Measurements from ENCODE around the gene DPP6.

The DPP6 gene

GRCh38 chr7:154767142-154767541, 714.9 kb downstream of the DPP6 start:
- Histone ChIP-seq H3K4me3 (ENCODE audit: low read depth, low read length) (no peak overlapping the region), H3K9me3 (ENCODE audit: severe bottlenecking) (no peaks in the 10 kb centered on the region)
- no peak for TF ChIP-seq CTCF (IDR thresholded peaks at IDR 0.05; ENCODE audit: low read depth, low read length)

GRCh38 chr7:154767821-154768415, 715.7 kb downstream of the DPP6 start:
- H3K4me3 ChIP-seq (ENCODE audit: low read depth, low read length), result no peak overlapping the region
- no peaks in the 10 kb centered on the region for H3K9me3 ChIP-seq (ENCODE audit: severe bottlenecking)
- peaks cover 91% of the 10 kb centered on the region for H3K27me3 ChIP-seq (ENCODE audit: insufficient read depth, low read depth, severe bottlenecking)
- no peak overlapping the region for H3K27ac ChIP-seq
- H3K36me3 ChIP-seq, result no peaks in the 10 kb centered on the region
- DNase-seq, result no peak
- TF ChIP-seq CTCF (IDR thresholded peaks at IDR 0.05; ENCODE audit: low read depth, low read length), result no peak

More at GRCh38 chr7:154767142-154767541, 714.9 kb downstream of the DPP6 start:
- H3K27me3 ChIP-seq (ENCODE audit: insufficient read depth, low read depth, severe bottlenecking), result peaks cover 94% of the 10 kb centered on the region
- no peak for DNase-seq
- no peak overlapping the region for H3K27ac ChIP-seq
- H3K36me3 ChIP-seq, result no peaks in the 10 kb centered on the region

GRCh38 chr7:154769001-154769400, 716.8 kb downstream of the DPP6 start:
- peaks cover 90% of the 10 kb centered on the region for H3K27me3 ChIP-seq (ENCODE audit: insufficient read depth, low read depth, severe bottlenecking)
- TF ChIP-seq CTCF (IDR thresholded peaks at IDR 0.05; ENCODE audit: low read depth, low read length), result no peak
- no peak overlapping the region for H3K4me3 ChIP-seq (ENCODE audit: low read depth, low read length)
- H3K27ac ChIP-seq, result no peak overlapping the region
- H3K36me3 ChIP-seq, result no peaks in the 10 kb centered on the region
- H3K9me3 ChIP-seq (ENCODE audit: severe bottlenecking), result no peaks in the 10 kb centered on the region
- DNase-seq, result no peak

GRCh38 chr7:154769527-154769926, 717.3 kb downstream of the DPP6 start:
- Histone ChIP-seq H3K27me3 (ENCODE audit: insufficient read depth, low read depth, severe bottlenecking) (peaks cover 91% of the 10 kb centered on the region), H3K4me3 (ENCODE audit: low read depth, low read length) (no peak overlapping the region), H3K36me3 (no peaks in the 10 kb centered on the region), H3K27ac (no peak overlapping the region), H3K9me3 (ENCODE audit: severe bottlenecking) (no peaks in the 10 kb centered on the region)
- no peak for TF ChIP-seq CTCF (IDR thresholded peaks at IDR 0.05; ENCODE audit: low read depth, low read length)
- no peak for DNase-seq

- no peak for DNase-seq
- no peak for TF ChIP-seq CTCF (IDR thresholded peaks at IDR 0.05; ENCODE audit: low read depth, low read length)
- Histone ChIP-seq H3K36me3 (no peaks in the 10 kb centered on the region), H3K27ac (no peak overlapping the region), H3K4me3 (ENCODE audit: low read depth, low read length) (no peak overlapping the region), H3K27me3 (ENCODE audit: insufficient read depth, low read depth, severe bottlenecking) (peaks cover 88% of the 10 kb centered on the region), H3K9me3 (ENCODE audit: severe bottlenecking) (no peaks in the 10 kb centered on the region)
Observed at GRCh38 chr7:154770361-154770760, 718.2 kb downstream of the DPP6 start.

- no peak for TF ChIP-seq CTCF (IDR thresholded peaks at IDR 0.05; ENCODE audit: low read depth, low read length)
- H3K27ac ChIP-seq, result no peak overlapping the region
Observed at GRCh38 chr7:154770962-154771361, 718.8 kb downstream of the DPP6 start.

More at GRCh38 chr7:154770962-154771361, 718.8 kb downstream of the DPP6 start:
- Histone ChIP-seq H3K36me3 (no peaks in the 10 kb centered on the region), H3K9me3 (ENCODE audit: severe bottlenecking) (no peaks in the 10 kb centered on the region), H3K27me3 (ENCODE audit: insufficient read depth, low read depth, severe bottlenecking) (peaks cover 82% of the 10 kb centered on the region), H3K4me3 (ENCODE audit: low read depth, low read length) (no peak overlapping the region)
- no peak for DNase-seq
